ENCODE results near the gene PAM. TPM values are rescaled to one million over a fixed set of nuclear protein-coding genes. Genes with fewer than 3 reads are reported as not detected.

Gene PAM
- polyA plus RNA-seq, 1 donor (not counting 4 experiments of a cell fraction or from before 2014, with no cell fraction given): 149 TPM

DNA sequence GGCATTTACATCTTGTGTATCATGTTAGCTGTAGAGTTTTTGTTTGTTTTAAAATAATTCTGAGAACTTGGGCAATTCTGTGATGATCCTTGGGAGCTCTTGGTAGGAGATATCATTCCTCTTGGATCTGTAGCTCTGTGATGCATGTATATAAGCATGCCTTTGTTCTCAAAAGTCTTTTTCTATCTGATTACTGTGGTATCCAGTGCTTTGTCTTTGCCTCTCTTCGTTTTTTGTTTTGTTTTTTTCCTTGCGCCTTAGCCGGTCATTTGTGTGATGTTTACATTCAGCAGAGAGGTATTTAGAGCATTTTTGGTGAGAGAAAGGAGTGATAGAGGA, 110.0 kb downstream of the PAM start:
- H3K36me3 ChIP-seq (ENCODE audit: control insufficient read depth in 2 of 2, extremely low read depth in 1 of 2, insufficient read depth in 2 of 2, low read length in 2 of 2): peaks cover 0 to 7% of the 10 kb centered on the region in 2 experiments
- TF ChIP-seq, protein P1, sequence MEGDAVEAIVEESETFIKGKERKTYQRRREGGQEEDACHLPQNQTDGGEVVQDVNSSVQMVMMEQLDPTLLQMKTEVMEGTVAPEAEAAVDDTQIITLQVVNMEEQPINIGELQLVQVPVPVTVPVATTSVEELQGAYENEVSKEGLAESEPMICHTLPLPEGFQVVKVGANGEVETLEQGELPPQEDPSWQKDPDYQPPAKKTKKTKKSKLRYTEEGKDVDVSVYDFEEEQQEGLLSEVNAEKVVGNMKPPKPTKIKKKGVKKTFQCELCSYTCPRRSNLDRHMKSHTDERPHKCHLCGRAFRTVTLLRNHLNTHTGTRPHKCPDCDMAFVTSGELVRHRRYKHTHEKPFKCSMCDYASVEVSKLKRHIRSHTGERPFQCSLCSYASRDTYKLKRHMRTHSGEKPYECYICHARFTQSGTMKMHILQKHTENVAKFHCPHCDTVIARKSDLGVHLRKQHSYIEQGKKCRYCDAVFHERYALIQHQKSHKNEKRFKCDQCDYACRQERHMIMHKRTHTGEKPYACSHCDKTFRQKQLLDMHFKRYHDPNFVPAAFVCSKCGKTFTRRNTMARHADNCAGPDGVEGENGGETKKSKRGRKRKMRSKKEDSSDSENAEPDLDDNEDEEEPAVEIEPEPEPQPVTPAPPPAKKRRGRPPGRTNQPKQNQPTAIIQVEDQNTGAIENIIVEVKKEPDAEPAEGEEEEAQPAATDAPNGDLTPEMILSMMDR (optimal IDR thresholded peaks at IDR 0.05 in 1 of 3, IDR thresholded peaks at IDR 0.05 in 1 of 3, conservative IDR thresholded peaks at IDR 0.05 in 1 of 3; ENCODE audit: extremely low read depth in 1 of 3, insufficient read depth in 2 of 3, low read length in 3 of 3): no peak
- no peak for TF ChIP-seq EZH2 (IDR thresholded peaks at IDR 0.05; ENCODE audit: low read length)
- no peaks in the 10 kb centered on the region for H4K20me1 ChIP-seq (ENCODE audit: control insufficient read depth, extremely low read depth, insufficient read depth, low read length)
- no peaks in the 10 kb centered on the region for H3K27me3 ChIP-seq (ENCODE audit: control insufficient read depth, extremely low read depth, insufficient read depth, low read length)
- H3K9ac ChIP-seq (ENCODE audit: control insufficient read depth, extremely low read depth, insufficient read depth, low read length): peak overlapping the region; percentile 78
- peaks cover 7% of the 10 kb centered on the region for H3K4me1 ChIP-seq (ENCODE audit: control insufficient read depth, extremely low read depth, insufficient read depth, low read length)
- peak overlapping the region; percentile 81 for H2AFZ ChIP-seq (ENCODE audit: control insufficient read depth, low read length)
- peak overlapping the region; percentile 42 to 84 (median 73) for H3K4me3 ChIP-seq (ENCODE audit: control insufficient read depth in 2 of 3, extremely low read depth in 1 of 3, insufficient read depth in 2 of 3, low read depth in 1 of 3, low read length in 3 of 3)
- H3K9me1 ChIP-seq (ENCODE audit: control insufficient read depth, extremely low read depth, insufficient read depth, low read length): no peaks in the 10 kb centered on the region
- DNase-seq (ENCODE audit: low read depth, low spot score): no peak
- dilution Hi-C loops (cut with MboI; ENCODE audit: extremely low pct_ligation_motif_present, low sequenced_read_pairs): no loop called here
- H3K27ac ChIP-seq (ENCODE audit: control insufficient read depth, insufficient read depth, low read length): peak overlapping the region; percentile 53
- H3K4me2 ChIP-seq (ENCODE audit: control insufficient read depth, extremely low read depth, insufficient read depth, low read depth, low read length): peak overlapping the region; percentile 96
- no peak for FAIRE-seq
- no peaks in the 10 kb centered on the region for H3K79me2 ChIP-seq (ENCODE audit: control insufficient read depth, insufficient read depth, low read length)
- H3K9me3 ChIP-seq (ENCODE audit: control insufficient read depth, low read depth, low read length): no peaks in the 10 kb centered on the region

DNA sequence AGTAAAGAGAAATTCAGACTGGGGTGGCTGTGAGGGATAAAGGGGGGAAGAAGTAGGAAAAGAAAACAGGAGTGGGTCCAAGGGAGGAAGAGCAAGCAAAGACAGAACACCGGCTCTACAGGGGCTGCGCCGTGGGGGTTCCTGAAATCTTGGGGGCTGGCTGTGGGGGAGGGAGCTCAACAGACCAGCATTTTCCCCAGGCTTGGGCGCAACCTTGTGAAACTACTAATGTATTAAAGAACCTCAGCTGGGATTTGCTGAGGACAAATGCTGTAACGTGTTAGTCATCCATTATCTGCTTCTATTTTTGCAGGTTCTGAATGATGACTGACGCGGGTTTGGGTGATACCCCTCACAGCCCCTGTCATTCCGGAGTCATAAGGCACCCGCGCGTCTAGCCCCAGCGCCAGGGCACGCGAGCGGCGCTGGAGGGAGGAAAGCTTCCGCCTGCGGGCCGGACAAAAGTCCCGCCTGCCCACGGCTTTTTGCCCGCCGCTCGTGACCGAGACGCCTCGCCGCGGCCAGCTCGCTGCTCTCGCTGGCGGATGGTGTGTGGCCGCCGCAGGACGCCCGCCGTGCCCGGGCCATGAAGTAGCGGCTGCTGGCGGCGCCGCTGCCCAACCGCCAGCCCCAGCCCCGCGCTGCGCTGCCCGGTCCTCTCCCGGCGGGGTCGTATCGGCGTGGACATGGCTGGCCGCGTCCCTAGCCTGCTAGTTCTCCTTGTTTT, 110.6 kb downstream of the PAM start:
- FAIRE-seq (peak; percentile 90), DNase-seq (ENCODE audit: low read depth, low spot score) (no peak)
- peak overlapping the region; percentile 42 to 84 (median 73) for H3K4me3 ChIP-seq (ENCODE audit: control insufficient read depth in 2 of 3, extremely low read depth in 1 of 3, insufficient read depth in 2 of 3, low read depth in 1 of 3, low read length in 3 of 3)
- H3K27me3 ChIP-seq (ENCODE audit: control insufficient read depth, extremely low read depth, insufficient read depth, low read length): no peaks in the 10 kb centered on the region
- H3K9ac ChIP-seq (ENCODE audit: control insufficient read depth, extremely low read depth, insufficient read depth, low read length): peak overlapping the region; percentile 78
- peak overlapping the region; percentile 81 for H2AFZ ChIP-seq (ENCODE audit: control insufficient read depth, low read length)
- peaks cover 7% of the 10 kb centered on the region for H3K4me1 ChIP-seq (ENCODE audit: control insufficient read depth, extremely low read depth, insufficient read depth, low read length)
- no peaks in the 10 kb centered on the region for H3K9me3 ChIP-seq (ENCODE audit: control insufficient read depth, low read depth, low read length)
- peak overlapping the region; percentile 96 for H3K4me2 ChIP-seq (ENCODE audit: control insufficient read depth, extremely low read depth, insufficient read depth, low read depth, low read length)
- peak overlapping the region; percentile 53 for H3K27ac ChIP-seq (ENCODE audit: control insufficient read depth, insufficient read depth, low read length)
- peaks cover 0 to 7% of the 10 kb centered on the region in 2 experiments for H3K36me3 ChIP-seq (ENCODE audit: control insufficient read depth in 2 of 2, extremely low read depth in 1 of 2, insufficient read depth in 2 of 2, low read length in 2 of 2)
- H4K20me1 ChIP-seq (ENCODE audit: control insufficient read depth, extremely low read depth, insufficient read depth, low read length): no peaks in the 10 kb centered on the region
- dilution Hi-C loops (cut with MboI; ENCODE audit: extremely low pct_ligation_motif_present, low sequenced_read_pairs): no loop called here
- H3K9me1 ChIP-seq (ENCODE audit: control insufficient read depth, extremely low read depth, insufficient read depth, low read length): no peaks in the 10 kb centered on the region
- H3K79me2 ChIP-seq (ENCODE audit: control insufficient read depth, insufficient read depth, low read length): no peaks in the 10 kb centered on the region
- TF ChIP-seq, protein P1 (optimal IDR thresholded peaks at IDR 0.05 in 1 of 3, IDR thresholded peaks at IDR 0.05 in 1 of 3, conservative IDR thresholded peaks at IDR 0.05 in 1 of 3; ENCODE audit: extremely low read depth in 1 of 3, insufficient read depth in 2 of 3, low read length in 3 of 3): no peak
- TF ChIP-seq EZH2 (IDR thresholded peaks at IDR 0.05; ENCODE audit: low read length): no peak
